ENCODE measurements around the gene DAPK1.

Gene DAPK1

DNA sequence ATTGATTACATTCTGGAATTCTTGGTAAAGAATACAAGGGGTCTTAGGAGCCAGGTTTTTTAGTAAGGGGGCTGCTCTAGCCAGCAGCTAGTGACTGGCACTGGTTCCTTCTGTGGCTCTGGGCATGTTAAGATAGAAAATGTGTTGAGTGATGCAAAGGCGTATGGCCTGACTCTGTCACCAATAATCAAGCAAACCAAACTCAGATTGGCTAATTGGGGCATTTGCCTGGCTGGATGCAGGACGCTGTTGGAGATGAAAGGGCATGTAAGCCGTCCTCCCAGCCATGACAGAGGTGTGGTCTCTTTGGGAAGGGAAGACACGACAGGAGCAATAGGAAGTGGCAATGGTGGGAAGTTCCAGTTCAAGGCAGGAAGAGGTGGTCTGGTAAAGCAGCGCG, 140.6 kb downstream of the DAPK1 start:
- in situ Hi-C loops (cut with MboI; ENCODE audit: low sequenced_read_pairs), result no loop called here

DNA sequence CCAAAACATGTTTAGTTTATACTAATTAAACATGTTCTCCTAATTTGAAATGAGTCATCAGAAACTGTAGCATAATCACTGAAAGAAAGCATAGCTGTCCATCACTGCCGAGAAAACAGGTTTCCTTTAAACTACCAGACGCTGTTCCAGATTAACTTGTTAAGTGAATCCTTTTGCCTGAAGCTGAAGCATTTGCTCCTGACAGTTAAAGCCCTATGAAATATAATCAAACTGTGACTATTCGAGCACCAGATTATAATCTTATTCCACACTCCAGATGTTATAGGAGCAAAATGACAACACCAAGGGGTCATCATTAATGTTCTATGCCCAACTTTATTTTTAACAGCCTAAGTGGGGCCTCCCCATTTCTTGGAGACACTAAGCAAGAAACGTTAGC, 142.3 kb downstream of the DAPK1 start:
- in situ Hi-C loops (cut with MboI; ENCODE audit: low sequenced_read_pairs), result no loop called here

DNA sequence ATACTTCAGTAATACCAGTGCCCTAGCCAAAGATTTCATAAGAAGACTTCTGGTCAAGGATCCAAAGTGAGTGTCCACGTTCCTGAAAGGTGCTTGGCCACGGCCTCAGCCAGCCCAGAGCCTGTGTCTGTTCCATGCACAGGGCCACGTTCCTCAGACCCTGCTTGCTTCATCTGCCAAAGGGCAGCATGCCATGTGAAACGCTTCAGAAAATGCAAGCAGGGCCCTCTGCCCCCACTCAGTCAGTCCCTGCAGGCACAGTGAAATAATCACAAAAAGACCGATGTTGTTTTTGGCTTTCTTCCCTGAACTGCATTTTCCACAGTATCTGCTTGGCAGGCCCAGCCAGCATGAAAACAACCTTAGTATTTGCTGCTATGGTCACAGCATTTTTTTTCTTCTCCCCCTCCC, 142.7 kb downstream of the DAPK1 start:
- in situ Hi-C loops (cut with MboI; ENCODE audit: low sequenced_read_pairs), result no loop called here

DNA sequence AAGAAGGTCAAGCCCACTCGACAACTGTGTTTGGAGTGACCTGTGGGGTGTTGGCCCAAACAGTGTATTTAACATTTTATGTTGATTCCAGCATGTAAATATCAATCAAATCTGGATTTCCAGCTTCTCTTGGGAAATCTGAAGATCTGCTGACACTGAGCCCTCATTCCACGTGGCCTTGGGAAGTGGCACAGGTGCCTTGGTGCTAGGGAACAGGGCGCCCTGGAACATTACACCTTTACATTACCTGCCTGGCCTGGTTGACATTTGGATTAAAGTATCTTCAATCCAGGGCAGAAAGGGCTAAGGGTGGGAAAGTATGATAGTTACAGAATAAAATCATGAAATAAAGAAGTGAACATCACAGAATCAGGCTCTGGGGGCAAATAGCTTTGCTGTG, 143.4 kb downstream of the DAPK1 start:
- in situ Hi-C loops (cut with MboI; ENCODE audit: low sequenced_read_pairs), result no loop called here

DNA sequence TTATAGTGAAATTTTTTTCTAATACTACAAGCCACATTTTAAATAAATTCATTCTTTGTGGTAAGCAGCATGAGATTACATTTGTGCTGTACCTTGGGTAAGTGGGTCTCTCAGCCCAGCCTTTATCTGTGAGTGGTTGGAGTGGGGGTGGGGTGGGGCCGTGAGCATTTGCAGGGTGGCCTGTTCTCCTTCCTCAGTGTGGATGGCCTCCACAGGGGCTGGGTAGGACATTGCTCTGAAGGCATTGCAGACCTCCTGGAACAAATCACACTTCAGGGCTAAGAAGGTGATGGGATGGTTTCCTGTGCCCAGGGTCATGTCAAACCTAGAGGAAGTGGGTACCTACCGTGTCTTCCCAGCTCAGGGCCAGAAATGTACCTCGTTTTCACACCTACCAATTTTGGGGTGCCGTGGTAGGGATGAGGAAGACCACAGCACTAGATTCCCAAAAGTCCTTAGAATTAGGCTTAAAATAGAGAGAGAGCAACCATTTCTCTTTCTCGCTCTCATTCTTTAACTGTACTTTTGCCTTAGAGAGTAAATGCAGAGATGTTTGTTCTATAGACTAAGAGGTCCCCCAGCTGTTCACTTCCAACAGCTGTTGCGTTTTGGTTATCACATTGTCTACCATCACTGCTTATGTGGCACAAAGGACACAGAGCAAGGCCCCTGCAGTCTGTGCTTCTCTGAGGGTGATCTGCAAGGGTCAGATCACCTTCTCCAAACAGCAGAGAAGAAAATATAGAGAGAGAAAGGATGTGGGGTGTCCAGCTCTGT, 144.9 kb downstream of the DAPK1 start:
- in situ Hi-C loops (cut with MboI; ENCODE audit: low sequenced_read_pairs), result no loop called here

DNA sequence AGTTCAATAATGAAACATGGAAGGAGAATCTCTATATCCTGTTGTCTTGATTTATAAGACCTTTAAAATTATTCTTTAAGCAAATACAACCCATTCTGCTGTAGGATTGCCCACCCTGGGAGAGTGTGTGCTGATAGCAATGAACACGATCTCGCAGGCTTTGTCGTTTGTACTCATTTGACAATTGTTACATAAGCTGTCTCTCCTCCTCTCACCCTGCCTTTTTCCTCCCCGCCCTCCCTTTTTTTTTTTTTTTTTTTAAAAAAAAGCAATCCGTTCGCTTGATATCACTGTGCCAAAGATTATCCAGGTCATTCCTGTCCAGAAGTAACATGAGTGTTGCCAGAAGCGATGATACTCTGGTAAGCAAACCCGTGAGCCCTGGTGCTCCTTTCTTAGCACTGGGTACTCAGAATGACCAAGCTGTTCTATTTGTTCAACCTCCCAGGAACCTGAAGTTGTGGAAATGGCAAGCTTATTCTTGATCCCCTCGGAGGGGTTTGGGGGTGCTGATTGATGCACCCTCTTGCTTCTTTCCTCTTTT, 145.5 kb downstream of the DAPK1 start:
- in situ Hi-C loops (cut with MboI; ENCODE audit: low sequenced_read_pairs), result no loop called here

DNA sequence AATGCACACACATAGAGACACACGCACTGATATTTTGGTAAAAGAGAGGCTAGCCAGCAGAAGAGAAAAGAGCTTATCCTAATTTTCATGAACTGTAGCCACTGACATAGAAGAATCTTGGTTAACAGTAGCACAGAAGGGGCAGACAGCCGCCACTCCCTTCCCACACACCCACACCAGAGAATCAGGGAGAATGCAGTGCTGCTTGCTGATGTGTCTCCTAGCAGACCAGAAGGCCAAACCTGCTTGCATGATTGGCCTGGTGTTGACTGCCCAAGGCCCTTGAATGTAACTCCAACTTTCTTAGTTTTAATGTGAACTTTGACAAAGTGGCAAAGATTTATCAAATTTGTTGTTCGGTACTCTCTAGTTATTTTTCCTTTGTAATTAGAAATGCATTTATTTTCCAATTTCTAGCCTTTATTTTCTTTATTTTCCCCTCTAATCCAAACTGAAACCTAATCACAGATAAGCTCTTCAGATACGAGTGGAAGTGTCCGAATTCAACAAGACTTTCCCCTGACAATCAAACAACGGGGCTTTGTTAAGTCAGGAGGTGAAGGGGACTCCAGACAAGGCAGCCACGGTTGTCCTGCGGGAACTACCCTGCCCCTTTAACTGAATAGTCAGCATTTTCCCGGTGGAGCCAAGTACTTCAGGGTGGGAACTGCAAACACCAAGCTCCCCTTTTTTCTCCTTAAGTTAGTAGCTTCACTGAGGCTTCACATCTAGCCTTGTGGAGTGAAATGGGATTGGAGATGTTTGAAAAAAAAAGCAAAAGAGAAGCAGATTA, 146.3 kb downstream of the DAPK1 start:
- in situ Hi-C loops (cut with MboI; ENCODE audit: low sequenced_read_pairs), result no loop called here

DNA sequence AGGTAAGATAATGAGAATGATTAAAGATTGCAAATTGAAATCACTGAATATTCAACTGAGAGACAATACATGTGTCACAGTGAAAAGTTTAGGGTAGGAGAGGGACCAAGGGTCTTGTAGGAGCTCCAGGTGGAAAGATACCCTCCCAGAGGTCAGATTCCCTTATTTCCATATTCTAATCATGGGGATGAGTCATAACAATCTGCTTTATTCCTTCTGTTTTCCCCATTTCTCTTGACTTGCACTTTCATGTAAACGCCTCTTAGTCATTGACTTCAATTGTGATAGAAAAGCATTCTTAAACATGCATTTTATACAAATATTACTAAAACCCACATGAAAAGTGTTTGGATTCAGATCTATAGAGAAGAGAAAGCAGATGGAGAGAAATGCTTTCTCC, 147.0 kb downstream of the DAPK1 start:
- in situ Hi-C loops (cut with MboI; ENCODE audit: low sequenced_read_pairs), result no loop called here

DNA sequence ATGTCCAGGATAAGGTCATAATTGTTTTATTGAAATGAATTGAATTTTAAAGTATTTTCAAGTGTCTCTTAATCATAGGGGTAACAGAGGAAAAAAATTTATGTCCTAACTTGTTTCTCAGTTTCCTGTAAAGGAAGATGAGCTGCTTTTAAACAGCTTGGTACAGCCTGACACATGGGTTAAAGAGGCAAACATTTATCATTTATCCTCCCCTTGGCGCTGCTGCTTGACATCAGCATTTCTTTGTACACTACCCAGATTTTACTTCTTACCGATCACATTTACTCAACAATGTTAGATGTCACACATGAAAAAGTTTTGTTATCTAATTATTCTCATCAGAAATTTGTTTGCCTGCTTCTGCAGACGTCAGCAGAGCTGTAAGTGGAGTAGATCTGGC, 148.9 kb downstream of the DAPK1 start:
- in situ Hi-C loops (cut with MboI; ENCODE audit: low sequenced_read_pairs), result no loop called here

DNA sequence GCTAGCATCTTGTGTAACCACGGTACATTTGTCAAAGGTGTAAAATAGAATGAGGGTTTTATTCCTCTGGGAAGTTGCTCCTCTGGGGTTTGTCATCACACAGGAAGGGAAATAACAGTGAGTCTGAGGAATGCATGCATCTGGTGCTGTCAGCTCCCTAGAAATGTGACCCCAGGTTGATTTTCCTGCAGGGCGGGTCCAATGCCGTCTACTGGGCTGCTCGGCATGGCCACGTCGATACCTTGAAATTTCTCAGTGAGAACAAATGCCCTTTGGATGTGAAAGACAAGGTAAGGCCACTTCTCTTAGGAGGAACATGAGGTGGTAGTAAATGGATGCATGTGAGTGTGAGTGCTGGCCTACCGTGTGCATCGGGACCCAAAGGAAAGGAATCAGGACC, 149.4 kb downstream of the DAPK1 start:
- in situ Hi-C loops (cut with MboI; ENCODE audit: low sequenced_read_pairs), result no loop called here

DNA sequence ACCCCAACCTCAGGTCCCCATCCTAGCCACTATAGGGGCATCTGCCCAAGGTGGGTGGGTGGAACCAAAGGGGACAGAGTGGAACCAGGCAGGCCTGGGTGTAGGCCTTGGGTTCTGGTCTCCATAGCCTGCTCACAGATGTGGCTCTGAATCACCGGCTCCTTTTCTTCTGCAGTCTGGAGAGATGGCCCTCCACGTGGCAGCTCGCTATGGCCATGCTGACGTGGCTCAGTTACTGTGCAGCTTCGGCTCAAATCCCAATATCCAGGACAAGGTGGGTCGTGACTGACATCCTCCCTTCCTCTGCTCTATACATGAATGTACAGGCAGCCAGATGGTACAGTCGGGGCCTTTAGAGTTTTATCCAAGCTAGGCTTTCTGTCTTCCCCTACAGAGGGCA, 150.9 kb downstream of the DAPK1 start:
- in situ Hi-C loops (cut with MboI; ENCODE audit: low sequenced_read_pairs), result no loop called here

DNA sequence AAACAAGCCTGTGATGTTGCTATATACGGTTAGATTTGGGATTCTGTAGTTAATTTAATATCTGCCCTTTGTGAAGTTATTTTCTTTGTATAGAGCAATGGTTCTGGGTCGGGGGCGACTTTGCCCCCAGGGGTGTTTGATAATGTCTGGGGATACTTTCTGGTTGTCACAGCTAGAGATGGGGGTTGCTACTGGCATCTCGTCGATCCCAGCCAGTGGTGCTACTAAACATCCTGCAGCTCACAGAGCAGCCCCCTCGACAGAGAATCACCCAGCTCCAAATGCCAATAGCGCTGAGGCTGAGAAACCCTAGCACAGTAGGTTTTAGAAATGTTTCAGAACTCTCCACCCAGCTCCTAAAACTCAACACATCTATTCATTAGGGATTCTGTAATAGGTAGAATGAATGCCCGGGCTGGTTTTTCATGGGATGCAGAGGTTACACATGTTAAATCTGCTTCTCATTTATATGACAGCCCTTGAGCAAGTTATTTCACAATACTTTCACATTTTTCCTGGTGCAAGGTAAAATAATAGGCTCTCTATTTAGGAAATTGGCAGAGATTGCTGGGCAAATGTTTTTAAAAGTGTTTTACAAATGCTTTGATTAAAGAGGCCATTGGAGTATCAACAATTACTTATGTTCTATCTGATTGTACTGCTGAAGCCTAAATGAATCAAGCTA, 153.1 kb downstream of the DAPK1 start:
- in situ Hi-C loops (cut with MboI; ENCODE audit: low sequenced_read_pairs), result loop anchor here (10.0 kb wide), 1 partner anchor 306 kb away; no protein-coding TSS in a partner anchor

DNA sequence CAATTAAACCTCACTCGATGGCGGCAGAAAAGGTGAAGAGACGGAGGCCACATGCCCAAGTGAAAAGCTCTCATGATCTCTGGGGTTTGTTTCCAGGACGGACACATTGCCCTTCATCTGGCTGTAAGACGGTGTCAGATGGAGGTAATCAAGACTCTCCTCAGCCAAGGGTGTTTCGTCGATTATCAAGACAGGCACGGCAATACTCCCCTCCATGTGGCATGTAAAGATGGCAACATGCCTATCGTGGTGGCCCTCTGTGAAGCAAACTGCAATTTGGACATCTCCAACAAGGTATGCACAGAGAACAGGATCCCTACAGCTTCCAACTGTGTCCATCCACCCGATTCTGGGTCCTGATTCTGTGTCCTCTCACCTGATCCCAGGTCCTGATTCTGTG, 153.8 kb downstream of the DAPK1 start:
- in situ Hi-C loops (cut with MboI; ENCODE audit: low sequenced_read_pairs), result loop anchor here (10.0 kb wide), 1 partner anchor 307 kb away; no protein-coding TSS in a partner anchor

DNA sequence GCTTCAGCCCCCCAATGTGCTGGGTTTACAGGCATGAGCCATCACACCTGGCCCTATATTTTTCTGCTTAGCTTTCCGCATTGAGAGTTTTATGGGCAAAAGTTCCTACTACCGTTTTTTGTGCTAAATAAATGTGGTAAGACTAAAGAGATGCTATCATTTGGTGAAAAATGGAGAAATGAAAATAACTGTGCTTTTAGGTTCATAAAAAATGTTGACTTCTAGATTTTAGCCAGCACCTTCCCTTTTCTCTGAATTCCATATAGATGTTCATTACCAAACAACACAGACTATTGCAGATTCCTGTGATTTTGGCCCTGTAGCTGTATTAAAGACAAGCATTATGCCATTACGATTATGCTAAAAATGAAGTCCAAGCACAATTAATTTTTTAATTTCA, 156.3 kb downstream of the DAPK1 start:
- in situ Hi-C loops (cut with MboI; ENCODE audit: low sequenced_read_pairs), result loop anchor here (10.0 kb wide), 1 partner anchor 309 kb away; no protein-coding TSS in a partner anchor

DNA sequence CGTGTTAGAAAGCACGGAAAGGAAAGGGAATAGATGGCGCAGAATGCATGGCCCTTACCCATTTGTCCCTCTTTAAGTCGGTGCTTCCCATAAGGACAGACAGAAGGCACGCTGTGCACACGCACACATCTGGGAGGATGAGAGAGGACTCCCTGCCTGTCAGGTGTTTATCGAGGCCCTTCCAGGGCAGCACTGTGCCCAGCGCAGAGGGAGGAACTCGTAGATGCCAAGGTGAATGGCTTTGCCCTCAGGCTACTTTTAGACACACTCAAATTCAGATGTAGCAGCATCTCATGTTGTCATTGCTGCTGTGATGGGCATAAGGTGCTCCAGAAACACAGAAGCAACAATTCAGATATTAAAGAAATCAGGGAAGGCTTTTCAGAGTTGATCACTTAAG, 158.1 kb downstream of the DAPK1 start:
- in situ Hi-C loops (cut with MboI; ENCODE audit: low sequenced_read_pairs), result loop anchor here (10.0 kb wide), 1 partner anchor 311 kb away; no protein-coding TSS in a partner anchor

DNA sequence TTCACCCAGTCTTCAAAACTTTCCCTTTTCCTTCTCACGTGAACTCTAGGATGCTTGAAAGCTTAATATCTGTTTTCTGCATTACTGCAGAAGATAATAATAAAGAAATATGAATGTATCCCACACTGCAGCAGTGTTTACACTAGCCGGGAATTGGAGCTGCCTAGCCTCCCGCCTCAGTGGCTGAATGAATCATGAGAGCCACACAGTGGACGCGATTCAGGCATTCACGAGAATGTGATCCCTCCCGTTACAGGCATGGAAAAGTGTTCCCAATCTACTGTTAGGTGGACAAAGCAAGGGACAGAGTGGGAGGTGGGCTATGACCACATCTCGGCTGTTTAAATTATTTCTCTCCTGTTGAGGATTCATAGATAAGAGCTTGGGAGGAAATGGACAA, 158.8 kb downstream of the DAPK1 start:
- in situ Hi-C loops (cut with MboI; ENCODE audit: low sequenced_read_pairs), result loop anchor here (10.0 kb wide), 1 partner anchor 312 kb away; no protein-coding TSS in a partner anchor

DNA sequence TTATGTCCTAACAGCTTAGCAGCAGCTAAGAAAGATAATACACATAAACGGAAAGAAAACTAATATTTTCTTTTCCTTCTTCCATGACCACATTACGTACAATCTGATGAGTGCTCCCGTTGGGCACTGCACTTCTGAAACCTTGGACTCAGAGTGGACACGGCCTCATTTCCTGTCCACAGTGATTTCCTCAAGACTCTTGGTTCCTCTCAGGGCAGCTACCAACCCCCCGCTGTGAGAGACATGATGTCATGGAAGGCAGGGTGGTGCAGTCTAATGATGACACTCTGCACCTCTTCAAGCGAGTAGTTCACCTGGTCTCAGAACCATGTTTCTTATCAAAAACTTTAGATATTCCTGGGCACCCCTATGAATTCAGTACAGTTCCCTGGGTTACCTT, 159.5 kb downstream of the DAPK1 start:
- in situ Hi-C loops (cut with MboI; ENCODE audit: low sequenced_read_pairs), result loop anchor here (10.0 kb wide), 1 partner anchor 312 kb away; no protein-coding TSS in a partner anchor

DNA sequence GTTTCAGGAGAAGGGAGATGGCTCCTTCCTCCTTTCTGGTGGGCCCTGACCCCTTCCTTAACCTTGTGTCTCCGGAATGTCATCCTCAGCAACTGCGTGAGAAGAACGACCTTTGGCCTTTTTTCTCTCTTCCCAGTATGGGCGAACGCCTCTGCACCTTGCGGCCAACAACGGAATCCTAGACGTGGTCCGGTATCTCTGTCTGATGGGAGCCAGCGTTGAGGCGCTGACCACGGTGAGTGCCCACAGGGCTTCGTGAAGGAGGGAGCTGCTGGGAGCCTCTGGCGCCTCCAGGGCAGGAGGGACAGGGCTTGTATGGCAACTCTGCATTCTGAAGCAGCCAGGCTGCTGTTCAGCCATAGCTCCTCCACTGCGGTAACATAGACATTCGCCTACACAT, 160.2 kb downstream of the DAPK1 start:
- in situ Hi-C loops (cut with MboI; ENCODE audit: low sequenced_read_pairs), result loop anchor here (10.0 kb wide), 1 partner anchor 313 kb away; no protein-coding TSS in a partner anchor

DNA sequence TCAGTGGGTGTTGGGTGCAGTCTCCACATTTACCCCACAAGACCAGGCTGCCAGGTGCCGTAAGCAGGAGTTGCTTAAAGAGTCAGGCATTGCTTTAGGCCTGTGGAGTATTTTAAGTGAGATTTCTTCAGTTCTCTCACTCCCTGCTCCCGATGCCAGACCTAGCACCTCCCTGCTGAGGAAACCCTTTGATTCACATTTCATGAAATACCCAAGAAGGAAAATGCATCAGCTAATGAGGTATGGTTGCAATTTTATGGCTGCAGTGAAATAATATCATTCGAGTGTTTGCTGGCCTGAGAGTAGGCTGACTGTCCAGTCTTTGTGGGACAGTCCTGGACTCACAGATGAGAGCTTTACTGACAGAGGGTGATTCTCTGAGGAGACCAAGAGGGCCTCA, 160.8 kb downstream of the DAPK1 start:
- in situ Hi-C loops (cut with MboI; ENCODE audit: low sequenced_read_pairs), result loop anchor here (10.0 kb wide), 1 partner anchor 314 kb away; no protein-coding TSS in a partner anchor

DNA sequence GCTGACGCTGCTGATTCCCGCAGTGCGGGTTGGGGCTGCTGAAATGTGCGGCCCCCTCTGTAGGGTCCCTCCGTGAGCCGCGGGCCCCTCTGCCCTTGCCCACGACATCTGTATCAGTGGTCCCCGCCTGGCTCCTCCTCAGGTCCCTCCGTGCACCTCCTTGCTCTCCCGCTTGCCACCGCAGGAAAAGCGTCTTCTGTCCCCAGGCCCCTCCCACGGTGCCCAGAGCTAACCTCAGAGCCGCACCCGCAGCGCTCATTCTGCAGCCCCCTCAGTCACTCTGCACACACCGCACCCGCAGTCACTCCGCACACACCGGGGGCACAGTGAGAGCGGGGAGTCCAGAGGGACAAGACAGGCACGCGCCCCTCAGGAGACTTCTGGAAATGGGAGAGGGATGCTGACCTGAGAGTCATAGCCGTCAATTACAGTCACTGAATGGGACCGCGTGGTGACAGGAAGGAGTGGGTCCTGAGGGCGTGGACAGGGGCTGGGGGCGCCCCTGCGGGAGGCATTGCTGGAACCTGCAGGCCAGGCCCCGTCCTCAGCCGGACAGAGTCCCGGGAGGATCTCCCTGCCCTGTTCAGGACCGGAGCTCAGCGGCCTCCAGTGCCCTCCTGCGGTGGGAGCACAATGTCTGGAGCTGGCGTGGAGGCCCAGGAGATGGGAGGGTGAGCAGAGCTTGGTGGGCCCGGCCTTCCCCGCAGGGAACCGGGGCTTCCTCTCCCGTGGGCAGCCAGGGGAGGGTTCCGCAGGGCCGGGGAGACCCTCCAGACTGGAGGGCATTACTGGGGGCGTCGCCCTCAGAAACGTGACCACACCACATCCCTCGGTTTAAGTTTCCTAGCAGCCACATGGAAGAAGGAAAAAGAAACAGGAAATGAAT, 162.1 kb downstream of the DAPK1 start:
- in situ Hi-C loops (cut with MboI; ENCODE audit: low sequenced_read_pairs), result loop anchor here (10.0 kb wide), 2 partner anchors 315 to 335 kb away; no protein-coding TSS in a partner anchor
